ENCODE measurements around the gene C2orf76.
"Not testable (repeated sequence)": the region's sequence is repeated elsewhere in the genome, so short reads cannot be mapped to it uniquely, and the experiment has no call there.

The C2orf76 gene

GRCh38 chr2:119389615-119390306 is 23.1 kb upstream of the C2orf76 start:
- DNase-seq (ENCODE audit: low spot score in 2 of 2): no peak
- in situ Hi-C loops (cut with MboI; ENCODE audit: low sequenced_read_pairs): no loop called here
- H3K4me3 ChIP-seq: no peak overlapping the region

GRCh38 chr2:119387381-119388129 is 20.9 kb upstream of the C2orf76 start:
- in situ Hi-C loops (cut with MboI; ENCODE audit: low sequenced_read_pairs): no loop called here
- Histone ChIP-seq H3K27me3 (ENCODE audit: low read depth) (no peaks in the 10 kb centered on the region), H3K4me1 (no peaks in the 10 kb centered on the region), H3K36me3 (replicated peaks) (no peaks in the 10 kb centered on the region), H3K4me3 (no peak overlapping the region), H3K9me3 (no peaks in the 10 kb centered on the region)
- no peak for DNase-seq (ENCODE audit: low spot score in 2 of 2)

More at GRCh38 chr2:119389615-119390306, 23.1 kb upstream of the C2orf76 start:
- no peaks in the 10 kb centered on the region for H3K9me3 ChIP-seq
- H3K27me3 ChIP-seq (ENCODE audit: low read depth): no peaks in the 10 kb centered on the region
- no peaks in the 10 kb centered on the region for H3K4me1 ChIP-seq
- no peaks in the 10 kb centered on the region for H3K36me3 ChIP-seq (replicated peaks)

DNA sequence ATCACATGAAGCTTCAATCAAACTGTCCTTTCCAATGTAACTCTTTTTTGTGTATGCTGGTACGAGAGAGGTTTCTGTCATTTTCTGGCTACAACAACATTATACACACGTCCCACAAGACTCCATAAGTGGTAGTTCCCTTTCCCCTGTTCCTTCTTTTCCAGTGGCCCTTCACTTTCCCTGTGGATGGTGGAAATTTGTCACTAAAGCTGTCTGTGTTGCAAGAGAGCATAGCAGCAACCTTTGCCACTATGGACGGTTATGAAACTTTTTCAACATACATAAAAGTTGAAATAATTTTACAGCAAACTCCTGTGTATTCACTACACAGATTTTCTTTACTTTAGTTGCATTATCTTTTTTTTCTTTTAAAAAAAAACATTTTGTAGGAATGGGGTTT is 18.8 kb upstream of the C2orf76 start:
- Histone ChIP-seq H3K27me3 (ENCODE audit: low read depth) (peaks cover 3% of the 10 kb centered on the region; the same call in 1 of the 2 replicates), H3K9me3 (no peaks in the 10 kb centered on the region), H3K4me1 (no peaks in the 10 kb centered on the region), H3K4me3 (no peak overlapping the region), H3K36me3 (replicated peaks) (no peaks in the 10 kb centered on the region)
- in situ Hi-C loops (cut with MboI; ENCODE audit: low sequenced_read_pairs): no loop called here
- no peak for DNase-seq (ENCODE audit: low spot score in 2 of 2)

GRCh38 chr2:119384971-119385370 is 18.3 kb upstream of the C2orf76 start:
- DNase-seq (ENCODE audit: low spot score in 2 of 2): no peak
- Histone ChIP-seq H3K4me1 (no peaks in the 10 kb centered on the region), H3K36me3 (replicated peaks) (no peaks in the 10 kb centered on the region), H3K4me3 (no peak overlapping the region), H3K9me3 (no peaks in the 10 kb centered on the region), H3K27me3 (ENCODE audit: low read depth) (peaks cover 3% of the 10 kb centered on the region; the same call in 1 of the 2 replicates)
- in situ Hi-C loops (cut with MboI; ENCODE audit: low sequenced_read_pairs): no loop called here

GRCh38 chr2:119383410-119384140 is 16.9 kb upstream of the C2orf76 start:
- Histone ChIP-seq H3K36me3 (replicated peaks) (no peaks in the 10 kb centered on the region), H3K27me3 (ENCODE audit: low read depth) (peaks cover 3% of the 10 kb centered on the region; the same call in 1 of the 2 replicates), H3K9me3 (no peaks in the 10 kb centered on the region), H3K4me3 (no peak overlapping the region), H3K4me1 (no peaks in the 10 kb centered on the region)
- DNase-seq (ENCODE audit: low spot score in 2 of 2): no peak
- in situ Hi-C loops (cut with MboI; ENCODE audit: low sequenced_read_pairs): no loop called here

DNA sequence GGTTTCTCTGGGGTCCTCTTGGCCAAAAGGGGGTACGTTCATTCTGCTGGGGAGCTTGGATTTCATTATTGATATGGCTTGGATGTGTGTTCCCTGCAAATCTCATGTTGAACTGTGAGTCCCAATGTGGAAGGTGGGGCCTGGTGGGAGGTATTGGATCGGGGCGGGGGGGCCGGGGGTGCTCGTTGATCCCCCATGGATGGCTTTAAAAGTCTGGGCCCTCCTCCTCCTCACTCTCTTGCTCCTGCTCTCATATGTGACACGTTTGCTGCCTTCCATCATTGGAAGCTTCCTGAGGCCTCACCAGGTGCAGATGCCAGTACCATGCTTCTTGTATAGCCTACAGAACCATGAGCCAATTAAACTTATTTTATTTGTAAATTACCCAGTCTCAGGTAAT is 11.9 kb upstream of the C2orf76 start:
- Histone ChIP-seq H3K36me3 (replicated peaks) (peaks cover 4% of the 10 kb centered on the region), H3K4me3 (no peak overlapping the region), H3K27me3 (ENCODE audit: low read depth) (peaks cover 3% of the 10 kb centered on the region; the same call in 1 of the 2 replicates), H3K9me3 (no peaks in the 10 kb centered on the region), H3K4me1 (no peaks in the 10 kb centered on the region)
- no peak for DNase-seq (ENCODE audit: low spot score in 2 of 2)
- in situ Hi-C loops (cut with MboI; ENCODE audit: low sequenced_read_pairs): no loop called here

GRCh38 chr2:119377993-119378345 is 11.3 kb upstream of the C2orf76 start:
- Histone ChIP-seq H3K4me3 (no peak overlapping the region), H3K4me1 (no peaks in the 10 kb centered on the region), H3K36me3 (replicated peaks) (peaks cover 10% of the 10 kb centered on the region), H3K27me3 (ENCODE audit: low read depth) (peaks cover 3% of the 10 kb centered on the region; the same call in 1 of the 2 replicates), H3K9me3 (no peaks in the 10 kb centered on the region)
- DNase-seq (ENCODE audit: low spot score in 2 of 2): no peak
- in situ Hi-C loops (cut with MboI; ENCODE audit: low sequenced_read_pairs): no loop called here

GRCh38 chr2:119377294-119377992 is 10.8 kb upstream of the C2orf76 start:
- H3K4me1 ChIP-seq: no peaks in the 10 kb centered on the region
- no peak for DNase-seq (ENCODE audit: low spot score in 2 of 2)
- in situ Hi-C loops (cut with MboI; ENCODE audit: low sequenced_read_pairs): no loop called here
- no peak overlapping the region for H3K4me3 ChIP-seq
- H3K27me3 ChIP-seq (ENCODE audit: low read depth): peaks cover 3% of the 10 kb centered on the region; the same call in 1 of the 2 replicates
- H3K9me3 ChIP-seq: no peaks in the 10 kb centered on the region
- peaks cover 16% of the 10 kb centered on the region for H3K36me3 ChIP-seq (replicated peaks)

- no peaks in the 10 kb centered on the region for H3K27me3 ChIP-seq (ENCODE audit: low read depth)
- in situ Hi-C loops (cut with MboI; ENCODE audit: low sequenced_read_pairs): no loop called here
- no peak for DNase-seq (ENCODE audit: low spot score in 2 of 2)
- no peaks in the 10 kb centered on the region for H3K9me3 ChIP-seq
- no peak overlapping the region for H3K4me3 ChIP-seq
- H3K36me3 ChIP-seq (replicated peaks): peaks cover 22% of the 10 kb centered on the region
- H3K4me1 ChIP-seq: no peaks in the 10 kb centered on the region
Observed at GRCh38 chr2:119376810-119377209, 10.2 kb upstream of the C2orf76 start.

GRCh38 chr2:119376406-119376805 is 9.8 kb upstream of the C2orf76 start:
- H3K4me1 ChIP-seq; H3K27me3 ChIP-seq (ENCODE audit: low read depth); in situ Hi-C loops (cut with MboI; ENCODE audit: low sequenced_read_pairs); H3K9me3 ChIP-seq; DNase-seq (ENCODE audit: low spot score in 2 of 2); H3K4me3 ChIP-seq: not testable (repeated sequence)
- peaks cover 26% of the 10 kb centered on the region for H3K36me3 ChIP-seq (replicated peaks)

DNA sequence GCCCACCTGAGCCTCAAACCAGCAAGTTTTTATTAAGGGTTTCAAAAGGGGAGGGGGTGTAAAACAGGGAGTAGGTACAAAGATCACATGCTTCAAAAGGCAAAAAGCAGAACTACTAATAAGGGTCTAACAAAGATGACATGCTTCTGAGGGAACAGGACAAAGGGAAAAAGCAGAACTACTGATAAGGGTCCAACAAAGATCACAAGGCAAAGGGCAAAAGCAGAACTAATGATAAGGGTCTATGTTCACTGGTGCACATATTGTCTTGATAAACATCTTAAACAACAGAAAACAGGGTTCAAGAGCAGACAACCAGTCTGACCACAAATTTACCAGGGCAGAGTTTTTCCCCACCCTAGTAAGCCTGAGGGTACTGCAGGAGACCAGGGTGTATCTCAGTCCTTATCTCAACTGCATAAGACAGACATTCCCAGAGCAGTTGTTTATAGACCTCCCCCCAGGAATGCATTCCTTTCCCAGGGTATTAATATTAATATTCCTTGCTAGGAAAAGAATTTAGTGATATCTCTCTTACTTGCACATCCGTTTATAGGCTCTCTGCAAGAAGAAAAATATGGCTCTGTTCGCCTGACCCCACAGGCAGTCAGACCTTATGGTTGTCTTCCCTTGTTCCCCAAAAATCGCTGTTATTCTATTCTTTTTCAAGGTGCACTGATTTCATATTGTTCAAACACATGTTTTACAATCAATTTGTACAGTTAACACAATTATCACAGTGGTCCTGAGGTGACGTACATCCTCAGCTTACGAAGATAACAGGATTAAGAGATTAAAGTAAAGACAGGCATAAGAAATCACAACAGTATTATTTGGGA is 7.5 kb upstream of the C2orf76 start:
- H3K9me3 ChIP-seq; DNase-seq (ENCODE audit: low spot score in 2 of 2); H3K4me1 ChIP-seq; H3K27me3 ChIP-seq (ENCODE audit: low read depth); H3K4me3 ChIP-seq; in situ Hi-C loops (cut with MboI; ENCODE audit: low sequenced_read_pairs): not testable (repeated sequence)
- peaks cover 49% of the 10 kb centered on the region for H3K36me3 ChIP-seq (replicated peaks)

GRCh38 chr2:119372778-119373568 is 6.3 kb upstream of the C2orf76 start:
- Histone ChIP-seq H3K36me3 (replicated peaks) (peaks cover 59% of the 10 kb centered on the region), H3K4me3 (no peak overlapping the region), H3K27me3 (ENCODE audit: low read depth) (no peaks in the 10 kb centered on the region), H3K4me1 (no peaks in the 10 kb centered on the region; the same call in 1 of the 2 replicates), H3K9me3 (no peaks in the 10 kb centered on the region)
- no peak for DNase-seq (ENCODE audit: low spot score in 2 of 2)
- in situ Hi-C loops (cut with MboI; ENCODE audit: low sequenced_read_pairs): no loop called here
